ENCODE results near the gene ZNF446. TPM values are rescaled to one million over a fixed set of nuclear protein-coding genes. Genes with fewer than 3 reads are reported as not detected.
A peak's percentile ranks its signal among the peaks of the same experiment; 100 is the strongest.
"Not testable (repeated sequence)": the region's sequence is repeated elsewhere in the genome, so short reads cannot be mapped to it uniquely, and the experiment has no call there.

Gene ZNF446
- total RNA-seq, 1 donor from 2014 or later = 15.5 TPM

DNA sequence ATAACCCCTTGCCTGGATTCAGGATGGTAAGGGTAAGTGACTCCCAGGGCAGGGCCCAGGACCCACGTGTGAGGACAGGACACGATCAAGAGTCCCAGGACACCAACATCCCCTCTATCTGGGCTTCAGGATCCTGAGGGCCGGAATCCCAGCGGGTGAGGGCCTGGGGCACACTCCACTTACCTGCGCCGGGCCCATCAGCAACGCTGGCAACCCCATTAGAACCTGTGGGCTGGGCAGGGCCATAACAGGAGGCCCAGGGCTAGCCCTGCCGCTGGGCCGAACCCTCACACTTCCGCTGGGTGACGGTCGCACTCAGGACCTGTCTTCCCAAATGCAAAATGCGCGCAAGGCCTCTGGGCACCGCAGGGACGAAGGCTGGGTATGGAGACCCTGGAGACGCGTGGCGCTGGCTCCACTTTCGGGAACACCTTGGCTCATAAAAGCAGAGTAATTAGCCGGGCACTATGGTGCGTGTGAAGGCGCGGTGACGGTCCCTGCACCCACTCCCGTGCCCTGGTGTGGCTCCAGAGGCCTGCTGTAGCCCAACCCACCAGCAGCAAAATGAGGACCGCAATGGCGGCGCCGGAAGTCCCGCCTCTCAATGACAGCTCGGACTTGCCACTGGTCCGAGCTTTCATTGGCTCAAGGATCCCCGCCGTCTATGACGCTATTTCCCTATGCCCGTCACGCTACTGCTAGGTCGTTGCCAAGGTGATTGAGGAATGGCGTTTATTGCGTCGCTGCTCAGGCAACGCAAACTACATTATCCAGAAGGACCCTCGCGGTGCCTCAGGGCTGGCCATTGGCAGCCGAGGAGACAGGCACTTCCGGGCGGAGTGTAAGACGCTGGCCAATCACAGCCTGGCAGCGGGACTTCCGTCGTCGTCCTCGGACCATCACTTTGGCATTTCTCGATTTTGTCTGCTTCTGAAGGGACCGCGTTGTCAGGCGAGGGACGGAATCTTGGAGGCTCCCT lies 36.3 kb upstream of the ZNF446 start, which contains the start of gene ZNF132:
Gene ZNF132, minus strand, starts transcription at position 578 of the 979 bp plus-strand sequence. Its CDS starts 332 bp downstream, at position 246.
- peaks cover 32% of the 10 kb centered on the region for H3K9me3 Mint-ChIP-seq (ENCODE audit: unreplicated experiment)
- TF ChIP-seq, protein P1, sequence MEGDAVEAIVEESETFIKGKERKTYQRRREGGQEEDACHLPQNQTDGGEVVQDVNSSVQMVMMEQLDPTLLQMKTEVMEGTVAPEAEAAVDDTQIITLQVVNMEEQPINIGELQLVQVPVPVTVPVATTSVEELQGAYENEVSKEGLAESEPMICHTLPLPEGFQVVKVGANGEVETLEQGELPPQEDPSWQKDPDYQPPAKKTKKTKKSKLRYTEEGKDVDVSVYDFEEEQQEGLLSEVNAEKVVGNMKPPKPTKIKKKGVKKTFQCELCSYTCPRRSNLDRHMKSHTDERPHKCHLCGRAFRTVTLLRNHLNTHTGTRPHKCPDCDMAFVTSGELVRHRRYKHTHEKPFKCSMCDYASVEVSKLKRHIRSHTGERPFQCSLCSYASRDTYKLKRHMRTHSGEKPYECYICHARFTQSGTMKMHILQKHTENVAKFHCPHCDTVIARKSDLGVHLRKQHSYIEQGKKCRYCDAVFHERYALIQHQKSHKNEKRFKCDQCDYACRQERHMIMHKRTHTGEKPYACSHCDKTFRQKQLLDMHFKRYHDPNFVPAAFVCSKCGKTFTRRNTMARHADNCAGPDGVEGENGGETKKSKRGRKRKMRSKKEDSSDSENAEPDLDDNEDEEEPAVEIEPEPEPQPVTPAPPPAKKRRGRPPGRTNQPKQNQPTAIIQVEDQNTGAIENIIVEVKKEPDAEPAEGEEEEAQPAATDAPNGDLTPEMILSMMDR (IDR thresholded peaks at IDR 0.05) = no peak
- H3K4me1 Mint-ChIP-seq (ENCODE audit: unreplicated experiment) = peaks cover 4% of the 10 kb centered on the region
- DNase-seq (ENCODE audit: extremely low spot score, unreplicated experiment) = peak; percentile 90
- H3K36me3 Mint-ChIP-seq (ENCODE audit: unreplicated experiment) = peaks cover 19% of the 10 kb centered on the region
- H3K27ac Mint-ChIP-seq (ENCODE audit: unreplicated experiment) = peak within 1 kb of the TSS; percentile 86
- H3K27me3 Mint-ChIP-seq (ENCODE audit: unreplicated experiment) = no peaks in the 10 kb centered on the region
- peak within 1 kb of the TSS; percentile 76 for H3K4me3 Mint-ChIP-seq (ENCODE audit: unreplicated experiment)

DNA sequence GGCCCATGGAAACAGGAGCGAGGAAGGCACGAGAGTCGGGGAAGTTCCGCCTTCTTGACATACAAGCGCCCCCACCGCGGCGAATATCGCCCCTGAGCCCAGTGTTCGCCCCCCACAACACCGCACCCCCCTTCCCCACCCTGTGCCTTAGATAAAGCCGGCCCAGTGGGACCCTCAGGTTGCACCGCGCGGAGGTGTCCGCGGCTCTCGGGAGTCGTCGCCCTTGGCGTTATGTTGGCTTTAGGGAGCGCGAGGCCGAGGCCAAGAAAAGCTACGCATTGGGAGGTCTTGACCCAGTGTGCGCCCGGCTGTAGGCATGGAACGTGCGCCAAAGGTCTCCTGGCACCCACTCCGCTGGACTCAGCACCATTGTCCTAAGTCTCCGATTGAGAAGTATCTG lies 35.6 kb upstream of the ZNF446 start:
- peaks cover 4% of the 10 kb centered on the region for H3K4me1 Mint-ChIP-seq (ENCODE audit: unreplicated experiment)
- peak overlapping the region; percentile 86 for H3K27ac Mint-ChIP-seq (ENCODE audit: unreplicated experiment)
- no peak for DNase-seq (ENCODE audit: extremely low spot score, unreplicated experiment)
- H3K9me3 Mint-ChIP-seq (ENCODE audit: unreplicated experiment) = peaks cover 25% of the 10 kb centered on the region
- peak overlapping the region; percentile 76 for H3K4me3 Mint-ChIP-seq (ENCODE audit: unreplicated experiment)
- TF ChIP-seq, protein P1 (IDR thresholded peaks at IDR 0.05) = no peak
- H3K27me3 Mint-ChIP-seq (ENCODE audit: unreplicated experiment) = no peaks in the 10 kb centered on the region
- peaks cover 13% of the 10 kb centered on the region for H3K36me3 Mint-ChIP-seq (ENCODE audit: unreplicated experiment)

DNA sequence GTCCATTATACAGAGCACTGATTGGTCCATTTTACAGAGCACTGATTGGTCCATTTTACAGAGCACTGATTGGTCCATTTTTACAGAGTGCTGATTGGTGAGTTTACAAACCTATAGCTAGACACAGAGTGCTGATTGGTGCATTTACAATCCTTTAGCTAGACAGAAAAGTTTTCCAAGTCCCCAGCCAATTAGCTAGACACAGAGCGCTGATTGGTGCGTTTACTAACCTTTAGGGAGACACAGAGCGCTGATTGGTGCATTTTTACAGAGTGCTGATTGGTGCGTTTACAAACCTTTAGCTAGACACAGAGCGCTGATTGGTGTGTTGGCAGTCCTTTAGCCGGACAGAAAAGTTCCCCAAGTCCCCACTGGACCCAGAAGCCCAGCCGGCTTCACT lies 33.2 kb upstream of the ZNF446 start:
- DNase-seq (ENCODE audit: extremely low spot score, unreplicated experiment); H3K4me3 Mint-ChIP-seq (ENCODE audit: unreplicated experiment); H3K27ac Mint-ChIP-seq (ENCODE audit: unreplicated experiment); H3K4me1 Mint-ChIP-seq (ENCODE audit: unreplicated experiment); H3K27me3 Mint-ChIP-seq (ENCODE audit: unreplicated experiment): not testable (repeated sequence)
- H3K9me3 Mint-ChIP-seq (ENCODE audit: unreplicated experiment) = peaks cover 13% of the 10 kb centered on the region
- H3K36me3 Mint-ChIP-seq (ENCODE audit: unreplicated experiment) = peaks cover 12% of the 10 kb centered on the region

DNA sequence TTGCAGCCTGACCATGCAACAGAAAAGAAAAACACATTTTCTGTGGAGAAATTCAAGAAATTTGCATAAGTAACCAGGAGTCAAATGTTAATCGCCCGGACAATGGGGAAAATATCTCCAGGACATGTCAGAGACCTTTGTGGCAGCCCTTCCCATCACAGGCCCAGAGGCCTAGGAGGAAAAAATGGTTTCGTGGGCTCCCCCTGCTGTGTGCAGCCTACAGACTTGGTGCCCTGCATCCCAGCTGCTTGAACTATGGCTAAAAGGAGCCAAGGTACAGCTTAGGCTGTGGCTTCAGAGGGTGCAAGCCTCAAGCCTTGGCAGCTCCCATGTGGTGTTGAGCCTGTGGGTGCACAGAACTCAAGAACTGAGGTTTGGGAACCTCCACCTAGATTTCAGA lies 27.3 kb upstream of the ZNF446 start:
- H3K4me3 Mint-ChIP-seq (ENCODE audit: unreplicated experiment); H3K27ac Mint-ChIP-seq (ENCODE audit: unreplicated experiment); H3K27me3 Mint-ChIP-seq (ENCODE audit: unreplicated experiment); H3K9me3 Mint-ChIP-seq (ENCODE audit: unreplicated experiment); DNase-seq (ENCODE audit: extremely low spot score, unreplicated experiment); H3K36me3 Mint-ChIP-seq (ENCODE audit: unreplicated experiment): not testable (repeated sequence)
- peaks cover 19% of the 10 kb centered on the region for H3K4me1 Mint-ChIP-seq (ENCODE audit: unreplicated experiment)

DNA sequence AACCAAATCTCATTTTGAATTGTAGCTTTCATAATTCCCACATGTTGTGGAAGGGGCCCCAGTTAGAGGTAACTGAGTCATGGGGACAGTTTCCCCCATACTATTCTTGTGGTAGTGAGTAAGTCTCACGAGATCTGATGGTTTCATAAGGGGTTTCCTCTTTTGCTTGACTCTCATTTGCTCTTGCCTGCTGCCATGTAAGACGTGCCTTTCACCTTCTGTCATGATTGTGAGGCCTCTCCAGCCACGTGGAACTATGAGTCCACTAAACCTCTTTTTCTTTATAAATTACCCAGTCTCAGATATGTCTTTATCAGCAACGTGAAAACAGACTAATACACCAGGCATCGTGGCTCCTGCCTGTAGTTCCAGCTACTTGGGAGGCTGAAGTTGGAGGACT lies 26.2 kb upstream of the ZNF446 start:
- not testable (repeated sequence) for H3K9me3 Mint-ChIP-seq (ENCODE audit: unreplicated experiment); DNase-seq (ENCODE audit: extremely low spot score, unreplicated experiment); H3K27me3 Mint-ChIP-seq (ENCODE audit: unreplicated experiment); H3K27ac Mint-ChIP-seq (ENCODE audit: unreplicated experiment); H3K4me3 Mint-ChIP-seq (ENCODE audit: unreplicated experiment); H3K36me3 Mint-ChIP-seq (ENCODE audit: unreplicated experiment)
- peaks cover 19% of the 10 kb centered on the region for H3K4me1 Mint-ChIP-seq (ENCODE audit: unreplicated experiment)

DNA sequence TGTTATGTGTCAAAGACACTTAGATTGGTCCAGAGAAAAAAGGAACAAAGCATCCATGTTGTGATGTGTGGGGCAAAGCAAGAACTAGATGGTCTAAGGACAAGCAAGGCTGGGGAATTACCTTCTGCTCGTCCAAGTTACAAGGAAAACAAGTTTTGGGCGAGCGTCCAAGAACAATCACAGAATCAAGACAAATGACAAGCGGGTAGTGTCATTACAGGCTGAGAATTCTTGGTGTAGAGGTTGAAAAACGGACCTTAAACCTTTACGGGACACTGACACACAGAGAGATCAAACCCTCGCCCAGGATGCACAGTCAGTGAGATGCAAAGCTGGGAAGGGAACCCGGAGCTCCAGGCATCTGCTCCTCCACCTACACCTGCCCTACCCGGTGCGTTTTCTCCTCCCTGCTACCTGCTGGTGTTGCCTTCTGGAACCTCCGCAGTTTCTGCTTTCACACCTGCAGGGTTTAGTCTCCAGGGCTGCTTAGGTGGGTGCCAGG lies 25.2 kb upstream of the ZNF446 start:
- Mint-ChIP-seq H3K9me3 (ENCODE audit: unreplicated experiment) (no peaks in the 10 kb centered on the region), H3K4me1 (ENCODE audit: unreplicated experiment) (peaks cover 19% of the 10 kb centered on the region), H3K4me3 (ENCODE audit: unreplicated experiment) (peak overlapping the region; percentile 83), H3K27ac (ENCODE audit: unreplicated experiment) (peak overlapping the region; percentile 73), H3K36me3 (ENCODE audit: unreplicated experiment) (no peaks in the 10 kb centered on the region), H3K27me3 (ENCODE audit: unreplicated experiment) (peaks cover 6% of the 10 kb centered on the region)
- no peak for DNase-seq (ENCODE audit: extremely low spot score, unreplicated experiment)
- TF ChIP-seq, protein P1 (IDR thresholded peaks at IDR 0.05) = no peak

All from osteocyte (in vitro differentiated cells).